Transverse colon (tissue), 4 donors: ENCODE data around the gene KBTBD7. TPM values are rescaled to one million over a fixed set of nuclear protein-coding genes. Genes with fewer than 3 reads are reported as not detected.

Experiments
- DNase-seq: peaks from one replicate; pipeline ENCODE4 v3.0.0-alpha.2; 2019
- H3K27ac ChIP-seq, 4 donors: fragments of 200-600 bp; sonication (generic); 2 replicates each; pipeline ENCODE4 v1.5.1; 2016 to 2018; ENCODE audit warnings: inconsistent platforms in 4 of 4
- H3K27me3 ChIP-seq: fragments of 200-600 bp; sonication (generic); 2 replicates; pipeline ENCODE4 v1.5.1; 2017; ENCODE audit warnings: inconsistent platforms
- H3K36me3 ChIP-seq, 4 donors: fragments of 200-600 bp; sonication (generic); 2 replicates each; pipeline ENCODE4 v1.5.1; 2017 to 2019; ENCODE audit warnings: inconsistent platforms in 4 of 4
- H3K4me1 ChIP-seq, 4 donors: fragments of 200-600 bp; sonication (generic); 2 replicates each; pipeline ENCODE4 v1.5.1; 2017 to 2020; ENCODE audit warnings: inconsistent platforms in 4 of 4
- H3K4me3 ChIP-seq, 4 donors: fragments of 200-600 bp; sonication (generic); 1 replicate in 1 of 4; 2 replicates in 3 of 4; pipeline versions ENCODE4 v1.5.1 to v1.6.1; 2017 to 2019; ENCODE audit warnings: inconsistent platforms in 4 of 4
- H3K9me3 ChIP-seq, 2 donors: fragments of 200-600 bp; sonication (generic); 2 replicates each; pipeline ENCODE4 v1.5.1; 2017 to 2019; ENCODE audit warnings: inconsistent platforms in 2 of 2
- CTCF ChIP-seq, 5 experiments: fragments of 200-600 bp in 3 of 5; fragments of 450-650 bp in 2 of 5; sonication (generic) in 3 of 5; IDR thresholded peaks; 1 replicate in 2 of 5; 2 replicates in 3 of 5; pipeline ENCODE4 v1.5.1; 2016 to 2017; ENCODE audit warnings: antibody characterized with exemption in 5 of 5, inconsistent platforms in 3 of 5, mild to moderate bottlenecking in 2 of 5, moderate library complexity in 1 of 5
- EP300 ChIP-seq: sonication (generic); formaldehyde crosslinking; IDR thresholded peaks from one replicate; pipeline ENCODE4 v1.6.1; 2017; ENCODE audit warnings: antibody characterized with exemption, low read depth
- POLR2A ChIP-seq: fragments of 450-650 bp; IDR thresholded peaks from one replicate; pipeline ENCODE4 v1.6.1; 2016; ENCODE audit warnings: antibody characterized with exemption, mild to moderate bottlenecking, moderate library complexity
- POLR2AphosphoS5 ChIP-seq, 3 donors: sonication (generic); formaldehyde crosslinking; IDR thresholded peaks; one replicate each; pipeline ENCODE4 v1.6.1; 2016; ENCODE audit warnings: antibody characterized with exemption in 3 of 3
- WGBS, 2 donors: methylation state at CpG; one replicate each; pipeline ENCODE4 v1.1.5; 2018; ENCODE audit warnings: low coverage in 1 of 2; 5-methylcytosine and 5-hydroxymethylcytosine counted together
- in situ Hi-C, 4 donors: fragments of 200-750 bp; cut with MboI; loops; one replicate each; pipeline versions ENCODE4 v1.15.0 to v1.15.1; 2017; ENCODE audit warnings: low sequenced_read_pairs in 3 of 4, low pct_ligation_motif_present in 1 of 4, low pct_unique_long_range_greater_than_20kb in 1 of 4
- intact Hi-C: fragments of 100-400 bp; cut with DNase I; formaldehyde crosslinking; loops from one replicate; pipeline ENCODE4 v1.15.1; 2023; ENCODE audit warnings: low total_unique reads
- total RNA-seq, 4 donors: library from RNA; depleted of rRNA; stranded (reverse); fragments of >200 nt; gene quantifications; one replicate each; pipeline ENCODE4 v1.1.0, GENCODE V29; 2016

Gene KBTBD7
- total RNA-seq, 4 donors from 2014 or later, result 0.75 to 7.6 (median 4.2) TPM

DNA sequence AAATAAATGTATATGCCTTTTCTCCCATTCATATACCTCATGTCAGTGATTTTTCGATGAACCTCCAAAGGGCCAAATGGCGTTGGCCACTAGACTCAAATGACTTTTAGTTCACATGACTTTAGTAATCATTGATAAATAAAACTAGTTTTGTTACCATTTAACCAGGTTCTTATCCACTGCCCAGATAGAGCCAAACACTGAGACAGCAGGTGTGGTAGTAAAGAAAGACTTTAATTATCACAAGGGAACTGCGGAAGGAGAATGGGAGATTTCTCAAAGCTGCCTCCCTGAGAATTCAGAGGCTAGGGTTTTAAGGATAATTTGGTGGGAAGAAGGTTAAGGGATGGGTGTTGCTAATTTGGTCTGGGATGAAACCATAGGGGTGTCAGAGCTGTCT, 42.4 kb downstream of the KBTBD7 start:
- no peak for DNase-seq
- no peaks in the 10 kb centered on the region for H3K36me3 ChIP-seq
- TF ChIP-seq POLR2AphosphoS5 (IDR thresholded peaks at IDR 0.05) (no peak), CTCF (IDR thresholded peaks at IDR 0.05) (no peak), POLR2A (no peak), EP300 (no peak)
- H3K4me1 ChIP-seq, result no peaks in the 10 kb centered on the region
- no peaks in the 10 kb centered on the region for H3K27me3 ChIP-seq
- no peak overlapping the region for H3K4me3 ChIP-seq
- intact Hi-C loops (no loop called here), in situ Hi-C loops (no loop called here)
- WGBS, 2 donors, result 94 to 98% methylated on average over 3 of the region's 3 CpGs
- no peak overlapping the region for H3K27ac ChIP-seq
- peaks cover 44 to 47% of the 10 kb centered on the region in 2 donors for H3K9me3 ChIP-seq

- H3K27ac ChIP-seq, result no peak overlapping the region
- no peaks in the 10 kb centered on the region for H3K4me1 ChIP-seq
- in situ Hi-C loops, result no loop called here
- H3K36me3 ChIP-seq, result no peaks in the 10 kb centered on the region
- peaks cover 44 to 47% of the 10 kb centered on the region in 2 donors for H3K9me3 ChIP-seq
- TF ChIP-seq EP300, result no peak
- no peak for TF ChIP-seq POLR2AphosphoS5 (IDR thresholded peaks at IDR 0.05)
- TF ChIP-seq CTCF (IDR thresholded peaks at IDR 0.05), result no peak
- no peak for TF ChIP-seq POLR2A
- no peak overlapping the region for H3K4me3 ChIP-seq
- intact Hi-C loops, result no loop called here
- DNase-seq, result no peak
- WGBS, 2 donors, result 44 to 76% methylated on average over 1 to 2 of the region's 2 CpGs
- no peaks in the 10 kb centered on the region for H3K27me3 ChIP-seq
These were observed 44.3 kb downstream of the KBTBD7 start for GRCh38 chr13:41150058-41150457.

- TF ChIP-seq POLR2AphosphoS5 (IDR thresholded peaks at IDR 0.05) (no peak), POLR2A (no peak), CTCF (IDR thresholded peaks at IDR 0.05) (no peak), EP300 (no peak)
- no peak for DNase-seq
- peaks cover 44 to 47% of the 10 kb centered on the region in 2 donors for H3K9me3 ChIP-seq
- intact Hi-C loops (no loop called here), in situ Hi-C loops (no loop called here)
- 93 to 100% methylated on average over 1 to 3 of the region's 3 CpGs for WGBS, 2 donors
- H3K4me1 ChIP-seq, result no peaks in the 10 kb centered on the region
- H3K4me3 ChIP-seq, result no peak overlapping the region
- H3K36me3 ChIP-seq, result no peaks in the 10 kb centered on the region
- no peak overlapping the region for H3K27ac ChIP-seq
- no peaks in the 10 kb centered on the region for H3K27me3 ChIP-seq
These were observed 45.7 kb downstream of the KBTBD7 start for GRCh38 chr13:41148419-41149283.

DNA sequence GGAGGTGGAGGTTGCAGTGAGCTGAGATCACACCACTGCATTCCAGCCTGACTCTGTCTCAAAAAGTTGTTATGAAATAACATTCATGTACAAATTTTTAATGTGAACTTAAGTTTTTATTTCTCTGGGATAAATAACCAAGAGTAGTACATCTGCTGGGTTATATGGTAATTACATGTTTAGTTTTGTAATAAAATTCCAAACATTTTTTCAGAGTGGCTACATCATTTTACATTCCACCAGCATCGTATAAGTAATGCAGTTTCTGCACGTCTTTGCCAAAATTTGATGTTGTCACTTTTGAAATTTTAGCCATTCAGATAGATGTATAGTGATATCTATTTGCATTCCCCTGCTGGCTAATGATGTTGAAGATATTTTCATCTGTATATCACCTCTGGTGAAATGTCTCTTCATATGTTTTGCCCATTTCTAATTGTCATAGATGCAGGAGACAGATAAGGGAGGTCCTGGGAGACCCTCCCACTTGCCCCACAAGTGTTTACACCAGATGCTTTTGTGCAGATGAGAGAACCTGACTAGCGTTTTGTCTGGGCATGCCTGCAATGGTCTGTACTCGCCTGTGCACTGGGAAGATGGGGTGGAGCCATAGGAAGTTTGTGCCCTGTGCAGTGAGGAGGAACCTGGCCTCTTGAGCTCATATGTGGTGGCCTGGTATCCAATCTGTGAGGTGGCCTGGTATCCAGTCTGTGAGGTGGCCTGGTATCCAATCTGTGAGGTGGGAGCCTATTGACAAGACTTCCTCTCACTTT, 49.0 kb downstream of the KBTBD7 start:
- H3K36me3 ChIP-seq, result no peaks in the 10 kb centered on the region
- intact Hi-C loops (no loop called here), in situ Hi-C loops (no loop called here)
- no peaks in the 10 kb centered on the region for H3K27me3 ChIP-seq
- H3K27ac ChIP-seq, result no peak overlapping the region
- TF ChIP-seq EP300 (no peak), POLR2A (no peak), CTCF (IDR thresholded peaks at IDR 0.05) (no peak), POLR2AphosphoS5 (IDR thresholded peaks at IDR 0.05) (no peak)
- no peaks in the 10 kb centered on the region for H3K4me1 ChIP-seq
- no peak overlapping the region for H3K4me3 ChIP-seq
- H3K9me3 ChIP-seq, result peaks cover 22 to 25% of the 10 kb centered on the region in 2 donors
- DNase-seq, result no peak
- WGBS, 2 donors, result 76 to 92% methylated on average over 2 to 4 of the region's 4 CpGs
